Fibroblast of lung (primary cell): Measurements from ENCODE around the gene OR2T27. TPM values are rescaled to one million over a fixed set of nuclear protein-coding genes. Genes with fewer than 3 reads are reported as not detected.

Experiments used
- DNase-seq, 2 donors: peaks; one replicate each; pipeline versions ENCODE4 v3.0.0 to v3.0.0-alpha.2; 2010; ENCODE audit warnings: low read depth in 2 of 2
- H2AFZ ChIP-seq: 2 replicates; pipeline ENCODE4 v1.5.1; 2012; ENCODE audit warnings: low read length, control low read depth, inconsistent platforms
- H3K27ac ChIP-seq: 2 replicates; pipeline ENCODE4 v1.5.1; 2011; ENCODE audit warnings: low read length, control low read depth; ENCODE audit not compliant: insufficient read depth
- H3K27me3 ChIP-seq: 2 replicates; pipeline ENCODE4 v1.5.1; 2011; ENCODE audit warnings: mild to moderate bottlenecking, low read length; ENCODE audit not compliant: control insufficient read depth, insufficient read depth
- H3K36me3 ChIP-seq: 2 replicates; pipeline ENCODE4 v1.5.1; 2011; ENCODE audit warnings: low read length; ENCODE audit not compliant: control insufficient read depth, insufficient read depth
- H3K4me1 ChIP-seq: 2 replicates; pipeline ENCODE4 v1.5.1; 2011; ENCODE audit warnings: low read length; ENCODE audit not compliant: control insufficient read depth, insufficient read depth; ENCODE audit errors: extremely low read depth
- H3K4me2 ChIP-seq: 2 replicates; pipeline ENCODE4 v1.5.1; 2011; ENCODE audit warnings: low read length, control low read depth; ENCODE audit not compliant: insufficient read depth; ENCODE audit errors: extremely low read depth
- H3K4me3 ChIP-seq, 4 experiments: fragments of 200-600 bp in 1 of 4; sonication (generic) in 1 of 4; replicated peaks in 1 of 4; 2 replicates each; pipeline ENCODE4 v1.5.1; 2011 to 2016; ENCODE audit warnings: low read length in 4 of 4, low read depth in 3 of 4, mild to moderate bottlenecking in 3 of 4, control low read depth in 2 of 4, inconsistent platforms in 1 of 4, mixed read lengths in 1 of 4; ENCODE audit not compliant: insufficient read depth in 1 of 4; ENCODE audit errors: control extremely low read depth in 1 of 4
- H3K79me2 ChIP-seq: 2 replicates; pipeline ENCODE4 v1.5.1; 2012; ENCODE audit warnings: mild to moderate bottlenecking, low read length, inconsistent platforms; ENCODE audit not compliant: control insufficient read depth, insufficient read depth
- H3K9ac ChIP-seq: 2 replicates; pipeline ENCODE4 v1.5.1; 2011; ENCODE audit warnings: mild to moderate bottlenecking, low read length, control low read depth; ENCODE audit not compliant: insufficient read depth
- H3K9me3 ChIP-seq: 2 replicates; pipeline ENCODE4 v1.5.1; 2012; ENCODE audit warnings: low read depth, low read length; ENCODE audit not compliant: control insufficient read depth, insufficient read depth
- H4K20me1 ChIP-seq: 2 replicates; pipeline ENCODE4 v1.5.1; 2011; ENCODE audit warnings: low read length; ENCODE audit not compliant: control insufficient read depth, insufficient read depth; ENCODE audit errors: extremely low read depth
- EZH2 ChIP-seq: IDR thresholded peaks from 2 replicates; pipeline ENCODE4 v1.5.1; 2012; ENCODE audit warnings: low read length, control low read depth, mild to moderate bottlenecking; ENCODE audit errors: missing control alignments
- polyA plus RNA-seq, 2 donors: library from polyadenylated mRNA; depleted of rRNA in 1 of 2; stranded (reverse) in 1 of 2; unstranded in 1 of 2; fragments of >200 nt; gene quantifications; 2 replicates each; pipeline ENCODE4 v1.2.1, GENCODE V29; 2011 to 2012; ENCODE audit warnings: missing spikeins in 1 of 2
- total RNA-seq: library from RNA; depleted of rRNA; stranded (reverse); fragments of >200 nt; gene quantifications from 2 replicates; pipeline ENCODE4 v1.2.1, GENCODE V29; 2014
- TF ChIP-seq, protein P1 (sequence below), 2 donors: IDR thresholded peaks in 1 of 2; conservative IDR thresholded peaks in 1 of 2; 1 replicate in 1 of 2; 2 replicates in 1 of 2; pipeline ENCODE4 v1.5.1; 2011 to 2012; ENCODE audit warnings: low read length in 2 of 2, control low read depth in 1 of 2, inconsistent platforms in 1 of 2, low read depth in 1 of 2, mild to moderate bottlenecking in 1 of 2

OR2T27 gene
- total and polyA plus RNA-seq, 2 donors (not counting 1 experiment from before 2014, with no cell fraction given) = not detected

DNA sequence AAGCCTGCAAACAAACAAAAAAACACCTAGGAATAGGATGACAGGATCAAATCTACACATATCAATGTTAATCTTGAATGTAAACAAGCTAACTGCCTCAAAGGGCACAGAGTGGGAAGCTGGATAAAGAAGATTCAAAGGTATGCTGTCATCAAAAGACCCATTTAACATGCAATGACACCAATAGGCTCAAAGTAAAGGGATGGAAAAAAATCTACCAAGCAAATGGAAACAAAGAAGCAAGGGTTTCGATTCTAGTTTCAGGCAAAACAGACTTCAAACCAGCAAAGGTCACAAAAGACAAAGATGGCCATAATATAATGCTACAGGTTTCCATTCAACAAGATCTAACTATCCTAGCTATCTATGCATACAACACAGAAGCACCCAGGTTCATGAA lies 41.6 kb downstream of the OR2T27 start:
- Histone ChIP-seq H3K9ac (no peak overlapping the region), H3K9me3 (no peaks in the 10 kb centered on the region), H3K4me3 (no peak overlapping the region), H3K36me3 (no peaks in the 10 kb centered on the region), H3K4me2 (no peak overlapping the region), H3K27me3 (no peaks in the 10 kb centered on the region), H3K4me1 (no peaks in the 10 kb centered on the region), H3K79me2 (no peaks in the 10 kb centered on the region), H4K20me1 (no peaks in the 10 kb centered on the region), H3K27ac (no peak overlapping the region), H2AFZ (no peak overlapping the region)
- no peak for DNase-seq
- TF ChIP-seq, protein P1, sequence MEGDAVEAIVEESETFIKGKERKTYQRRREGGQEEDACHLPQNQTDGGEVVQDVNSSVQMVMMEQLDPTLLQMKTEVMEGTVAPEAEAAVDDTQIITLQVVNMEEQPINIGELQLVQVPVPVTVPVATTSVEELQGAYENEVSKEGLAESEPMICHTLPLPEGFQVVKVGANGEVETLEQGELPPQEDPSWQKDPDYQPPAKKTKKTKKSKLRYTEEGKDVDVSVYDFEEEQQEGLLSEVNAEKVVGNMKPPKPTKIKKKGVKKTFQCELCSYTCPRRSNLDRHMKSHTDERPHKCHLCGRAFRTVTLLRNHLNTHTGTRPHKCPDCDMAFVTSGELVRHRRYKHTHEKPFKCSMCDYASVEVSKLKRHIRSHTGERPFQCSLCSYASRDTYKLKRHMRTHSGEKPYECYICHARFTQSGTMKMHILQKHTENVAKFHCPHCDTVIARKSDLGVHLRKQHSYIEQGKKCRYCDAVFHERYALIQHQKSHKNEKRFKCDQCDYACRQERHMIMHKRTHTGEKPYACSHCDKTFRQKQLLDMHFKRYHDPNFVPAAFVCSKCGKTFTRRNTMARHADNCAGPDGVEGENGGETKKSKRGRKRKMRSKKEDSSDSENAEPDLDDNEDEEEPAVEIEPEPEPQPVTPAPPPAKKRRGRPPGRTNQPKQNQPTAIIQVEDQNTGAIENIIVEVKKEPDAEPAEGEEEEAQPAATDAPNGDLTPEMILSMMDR (conservative IDR thresholded peaks at IDR 0.05 in 1 of 2, IDR thresholded peaks at IDR 0.05 in 1 of 2; ENCODE audit: low read depth in 1 of 2, low read length in 2 of 2) = no peak
- no peak for TF ChIP-seq EZH2

DNA sequence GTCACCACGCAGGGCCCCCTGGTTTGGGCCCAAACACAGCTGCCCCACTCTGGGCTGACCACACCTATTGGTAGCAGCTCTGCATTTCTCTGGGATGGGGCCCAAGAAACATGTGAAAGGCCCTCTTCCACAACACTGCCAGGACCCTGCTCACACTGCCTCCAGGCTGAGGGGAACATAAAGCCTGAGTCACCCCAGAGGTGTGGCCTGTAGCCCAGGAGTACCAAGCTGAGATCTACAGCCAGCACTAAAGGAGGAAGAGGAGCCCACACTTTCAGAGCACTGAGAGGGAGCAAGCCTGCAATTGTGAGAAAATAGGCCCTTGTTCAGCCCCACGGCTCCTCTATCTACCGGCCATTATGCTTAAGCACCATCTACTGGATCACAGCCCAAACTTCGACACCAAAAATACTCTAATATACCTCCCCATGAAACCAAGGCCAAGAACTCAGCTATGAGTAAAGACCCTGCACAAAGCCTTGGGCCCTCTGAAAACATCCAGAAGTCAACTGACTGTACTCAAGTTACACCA lies 43.4 kb downstream of the OR2T27 start:
- TF ChIP-seq EZH2 = no peak
- TF ChIP-seq, protein P1 (conservative IDR thresholded peaks at IDR 0.05 in 1 of 2, IDR thresholded peaks at IDR 0.05 in 1 of 2; ENCODE audit: low read depth in 1 of 2, low read length in 2 of 2) = no peak
- H3K27ac ChIP-seq = no peak overlapping the region

DNA sequence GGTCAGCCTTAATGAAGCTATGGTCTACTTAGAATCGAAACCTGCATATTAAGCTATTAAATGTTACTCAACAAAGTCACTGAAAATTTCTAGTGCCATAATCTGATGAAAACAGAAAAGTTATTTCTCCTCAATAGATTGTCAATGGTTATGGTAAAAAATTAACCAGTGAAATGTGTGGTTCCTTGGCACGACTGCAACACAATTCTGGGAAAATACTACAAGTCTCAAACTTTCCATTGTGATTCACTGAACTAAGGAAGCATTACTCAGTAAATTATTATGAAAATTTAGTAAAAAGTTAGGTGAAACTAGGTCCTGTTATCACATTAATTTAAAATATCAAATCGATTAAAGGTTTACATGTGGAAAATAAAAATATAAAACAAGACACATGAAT lies 45.0 kb downstream of the OR2T27 start:
- Histone ChIP-seq H4K20me1 (no peaks in the 10 kb centered on the region), H3K4me3 (no peak overlapping the region), H3K27ac (no peak overlapping the region), H3K4me1 (no peaks in the 10 kb centered on the region), H3K27me3 (no peaks in the 10 kb centered on the region), H3K79me2 (no peaks in the 10 kb centered on the region), H2AFZ (no peak overlapping the region), H3K36me3 (no peaks in the 10 kb centered on the region), H3K9ac (no peak overlapping the region), H3K4me2 (no peak overlapping the region), H3K9me3 (no peaks in the 10 kb centered on the region)
- no peak for DNase-seq
- no peak for TF ChIP-seq EZH2
- TF ChIP-seq, protein P1 (conservative IDR thresholded peaks at IDR 0.05 in 1 of 2, IDR thresholded peaks at IDR 0.05 in 1 of 2; ENCODE audit: low read depth in 1 of 2, low read length in 2 of 2) = no peak

More for the DNA sequence above, 43.4 kb downstream of the OR2T27 start:
- no peak overlapping the region for H2AFZ ChIP-seq
- no peak for DNase-seq
- no peaks in the 10 kb centered on the region for H4K20me1 ChIP-seq
- no peak overlapping the region for H3K4me3 ChIP-seq
- no peaks in the 10 kb centered on the region for H3K27me3 ChIP-seq
- H3K4me1 ChIP-seq = no peaks in the 10 kb centered on the region
- H3K79me2 ChIP-seq = no peaks in the 10 kb centered on the region
- no peaks in the 10 kb centered on the region for H3K36me3 ChIP-seq
- H3K4me2 ChIP-seq = no peak overlapping the region
- H3K9ac ChIP-seq = no peak overlapping the region
- no peaks in the 10 kb centered on the region for H3K9me3 ChIP-seq

Other genes with a start within 250 kb of the OR2T27 start
- gene OR2T2, start 209.9 kb downstream of the OR2T27 start, total RNA-seq = not detected in 2 replicates
- not detected in 2 replicates for gene OR2T2, start 209.9 kb downstream of the OR2T27 start, polyA plus RNA-seq
- gene OR2T3, start 182.2 kb downstream of the OR2T27 start, total RNA-seq = not detected in 2 replicates
- not detected in 2 replicates for gene OR2T3, start 182.2 kb downstream of the OR2T27 start, polyA plus RNA-seq
- not detected in 2 replicates for gene OR2T5, start 166.9 kb downstream of the OR2T27 start, total RNA-seq
- not detected in 2 replicates for gene OR2T5, start 166.9 kb downstream of the OR2T27 start, polyA plus RNA-seq
- not detected in 2 replicates for gene OR2G6, start 147.5 kb downstream of the OR2T27 start, total RNA-seq
- not detected in 2 replicates for gene OR2G6, start 147.5 kb downstream of the OR2T27 start, polyA plus RNA-seq
- gene OR2T29, start 92.8 kb downstream of the OR2T27 start, total RNA-seq = not detected in 2 replicates
- not detected in 2 replicates for gene OR2T29, start 92.8 kb downstream of the OR2T27 start, polyA plus RNA-seq
- not detected in 2 replicates for gene OR2T34, start 80.8 kb downstream of the OR2T27 start, total RNA-seq
- gene OR2T34, start 80.8 kb downstream of the OR2T27 start, polyA plus RNA-seq = not detected in 2 replicates
- gene OR2T10, start 57.8 kb downstream of the OR2T27 start, total RNA-seq = not detected in 2 replicates
- gene OR2T10, start 57.8 kb downstream of the OR2T27 start, polyA plus RNA-seq = not detected in 2 replicates
- not detected in 2 replicates for gene OR2T11, start 20.4 kb downstream of the OR2T27 start, total RNA-seq
- gene OR2T11, start 20.4 kb downstream of the OR2T27 start, polyA plus RNA-seq = not detected in 2 replicates
- not detected in 2 replicates for gene OR2T35, start 10.2 kb downstream of the OR2T27 start, total RNA-seq
- 0.03 TPM in 1 of 2 replicates, not detected in the other for gene OR2T35, start 10.2 kb downstream of the OR2T27 start, polyA plus RNA-seq
- gene OR14I1, start 47.2 kb upstream of the OR2T27 start, total RNA-seq = not detected in 2 replicates
- gene OR14I1, start 47.2 kb upstream of the OR2T27 start, polyA plus RNA-seq = not detected in 2 replicates
- 0.17 TPM in 1 of 2 replicates, not detected in the other for gene LYPD8, start 100.2 kb upstream of the OR2T27 start, total RNA-seq
- gene LYPD8, start 100.2 kb upstream of the OR2T27 start, polyA plus RNA-seq = not detected in 2 replicates
- 19.8 and 20.3 TPM in 2 replicates for gene SH3BP5L, start 170.4 kb upstream of the OR2T27 start, total RNA-seq
- gene SH3BP5L, start 170.4 kb upstream of the OR2T27 start, polyA plus RNA-seq = 17.5 and 17.9 TPM in 2 replicates
- 11.6 and 15.5 TPM in 2 replicates for gene ZNF672, start 182.7 kb upstream of the OR2T27 start, total RNA-seq
- 10.3 and 13.8 TPM in 2 replicates for gene ZNF672, start 182.7 kb upstream of the OR2T27 start, polyA plus RNA-seq
- gene ZNF692, start 203.6 kb upstream of the OR2T27 start, total RNA-seq = 16.2 and 16.7 TPM in 2 replicates
- 7.6 and 9.3 TPM in 2 replicates for gene ZNF692, start 203.6 kb upstream of the OR2T27 start, polyA plus RNA-seq